Measurements from ENCODE around the gene STAM.
"Not testable (repeated sequence)": the region's sequence is repeated elsewhere in the genome, so short reads cannot be mapped to it uniquely, and the experiment has no call there.

The STAM gene

DNA sequence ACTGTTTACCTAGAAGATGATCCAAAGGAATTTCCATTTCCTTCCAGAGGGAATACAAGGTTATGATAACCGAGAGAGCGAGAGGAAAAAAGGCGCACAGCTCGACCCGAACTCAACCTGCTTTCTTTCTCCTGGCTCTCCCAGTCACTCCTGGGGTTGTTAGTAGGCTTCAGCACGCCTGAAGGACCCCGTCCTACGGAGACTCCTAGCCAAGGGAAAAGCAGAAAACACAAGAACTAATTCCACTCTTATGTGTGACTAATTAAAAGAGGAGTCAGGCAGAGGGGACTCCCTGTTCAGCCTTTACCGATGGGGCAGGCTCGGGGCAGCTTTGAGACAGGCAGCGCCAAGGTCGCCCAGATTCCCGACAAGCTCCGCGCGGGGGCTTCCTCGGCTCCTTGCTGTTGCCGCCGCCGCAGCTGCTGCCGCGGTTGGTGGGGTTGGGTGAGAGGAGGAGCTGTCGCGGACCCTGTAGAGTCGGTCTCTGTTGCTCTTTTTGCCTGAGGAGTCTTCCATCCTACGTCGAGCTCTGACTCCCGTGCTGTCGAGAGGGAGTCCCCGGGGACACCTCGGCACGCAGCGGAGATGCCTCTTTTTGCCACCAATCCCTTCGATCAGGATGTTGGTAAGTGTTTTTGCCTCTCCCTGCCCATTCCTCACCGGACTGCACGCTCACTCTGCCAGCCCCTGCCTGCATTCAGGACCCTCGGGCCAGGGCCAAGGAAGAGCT, at the start of gene STAM:
STAM (plus strand) TSS at position 397 of the 730 bp plus-strand sequence; CDS start at position 586, 189 bp downstream.
- DNase-seq (ENCODE audit: low spot score) = peak; percentile 91

DNA sequence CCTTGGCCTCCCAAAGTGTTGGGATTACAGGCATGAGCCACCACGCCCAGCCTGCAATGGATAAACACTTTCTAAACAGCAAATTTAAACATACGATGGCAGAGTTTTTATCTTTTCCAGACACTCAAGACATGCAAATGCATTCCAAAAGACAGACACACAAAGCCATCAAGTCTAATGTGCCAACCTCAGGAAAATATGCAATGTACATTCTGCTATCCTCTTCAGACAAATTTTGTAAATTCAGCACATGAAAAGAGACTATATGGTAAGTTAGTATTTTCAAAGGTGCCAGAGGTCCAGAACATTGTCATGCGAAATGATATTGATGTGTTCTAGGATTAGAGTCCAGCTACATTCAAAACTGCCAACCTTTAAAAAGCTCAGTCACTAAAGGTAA, 46.6 kb upstream of the STAM start:
- no peak for DNase-seq (ENCODE audit: low spot score)

DNA sequence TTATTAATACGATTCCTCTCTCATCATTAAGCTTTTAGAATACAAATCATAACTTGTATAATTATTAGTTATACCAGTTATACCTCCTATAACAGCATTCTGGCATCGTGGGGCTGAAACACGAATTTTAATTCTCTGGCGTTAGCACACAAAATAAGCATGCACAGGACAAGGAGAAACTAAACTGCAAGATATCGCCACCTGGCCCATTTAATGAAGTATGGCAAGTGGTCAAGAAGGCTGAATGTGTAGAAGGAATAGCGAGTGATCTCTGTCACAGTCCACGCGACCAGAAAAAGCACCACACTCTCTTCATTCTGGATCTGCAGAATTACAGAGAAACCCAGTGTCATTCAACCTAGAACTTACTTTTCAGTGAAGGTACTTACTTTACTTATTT, 44.9 kb upstream of the STAM start:
- DNase-seq (ENCODE audit: low spot score) = peak; percentile 69

DNA sequence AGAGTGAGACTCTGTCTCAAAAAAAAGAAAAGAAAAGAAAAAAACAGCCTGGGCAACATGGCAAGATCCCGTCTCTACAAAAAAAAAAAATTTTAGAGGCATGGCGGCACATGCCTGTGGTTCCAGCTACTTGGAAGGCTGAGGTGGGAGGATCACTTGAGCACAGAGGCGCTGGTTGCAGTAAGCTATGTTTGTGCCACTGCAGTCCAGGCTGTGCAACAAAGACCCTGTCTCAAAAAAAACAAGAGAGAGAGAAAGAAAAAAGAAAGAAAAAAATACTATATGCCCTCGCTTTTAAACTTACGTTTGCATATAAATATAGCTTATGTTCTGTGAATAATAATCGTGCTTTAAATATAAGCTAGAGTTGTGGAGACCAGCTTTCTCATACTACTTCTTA, 38.0 kb upstream of the STAM start:
- no peak for DNase-seq (ENCODE audit: low spot score)

DNA sequence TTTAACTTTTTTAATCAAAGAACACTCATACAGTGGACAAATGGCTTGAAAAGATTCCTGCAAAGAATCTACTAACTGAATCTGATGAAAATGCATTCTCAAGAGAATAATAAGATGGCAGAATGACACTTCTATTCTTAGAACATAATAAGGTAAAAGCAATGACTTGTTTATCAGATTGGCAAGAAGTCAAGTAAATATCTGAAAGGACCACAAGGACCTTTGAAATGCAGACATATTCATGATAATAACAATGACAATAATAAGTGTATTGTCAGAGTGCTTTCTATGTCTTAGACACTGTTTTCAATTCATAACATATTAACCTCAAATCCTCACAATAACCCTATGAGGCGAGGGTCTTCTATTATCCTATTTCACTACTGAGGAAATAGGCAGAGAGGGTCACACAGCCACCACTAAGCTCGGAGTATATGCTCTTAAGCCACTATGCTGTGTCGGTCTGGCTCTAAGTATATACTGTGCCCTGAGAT, 37.4 kb upstream of the STAM start:
- DNase-seq (ENCODE audit: low spot score) = no peak

DNA sequence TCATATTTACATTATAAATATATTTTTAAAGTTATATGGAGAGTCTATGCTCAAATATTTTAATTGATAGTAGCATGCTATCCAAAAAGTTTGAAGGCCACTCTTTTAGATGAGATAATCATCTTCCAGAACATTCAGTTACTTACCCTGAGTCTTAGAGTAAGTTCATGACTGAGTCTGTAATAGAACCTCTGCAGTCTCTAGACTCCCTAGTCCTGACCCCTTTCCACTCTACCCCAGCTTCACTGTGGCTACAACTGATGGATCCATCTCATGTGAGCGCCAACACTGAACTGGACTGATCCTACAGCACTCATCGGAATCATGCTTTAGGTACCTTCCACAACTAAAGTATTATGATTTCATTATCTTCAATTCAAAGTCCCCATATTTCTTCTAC, 36.9 kb upstream of the STAM start:
- no peak for DNase-seq (ENCODE audit: low spot score)

DNA sequence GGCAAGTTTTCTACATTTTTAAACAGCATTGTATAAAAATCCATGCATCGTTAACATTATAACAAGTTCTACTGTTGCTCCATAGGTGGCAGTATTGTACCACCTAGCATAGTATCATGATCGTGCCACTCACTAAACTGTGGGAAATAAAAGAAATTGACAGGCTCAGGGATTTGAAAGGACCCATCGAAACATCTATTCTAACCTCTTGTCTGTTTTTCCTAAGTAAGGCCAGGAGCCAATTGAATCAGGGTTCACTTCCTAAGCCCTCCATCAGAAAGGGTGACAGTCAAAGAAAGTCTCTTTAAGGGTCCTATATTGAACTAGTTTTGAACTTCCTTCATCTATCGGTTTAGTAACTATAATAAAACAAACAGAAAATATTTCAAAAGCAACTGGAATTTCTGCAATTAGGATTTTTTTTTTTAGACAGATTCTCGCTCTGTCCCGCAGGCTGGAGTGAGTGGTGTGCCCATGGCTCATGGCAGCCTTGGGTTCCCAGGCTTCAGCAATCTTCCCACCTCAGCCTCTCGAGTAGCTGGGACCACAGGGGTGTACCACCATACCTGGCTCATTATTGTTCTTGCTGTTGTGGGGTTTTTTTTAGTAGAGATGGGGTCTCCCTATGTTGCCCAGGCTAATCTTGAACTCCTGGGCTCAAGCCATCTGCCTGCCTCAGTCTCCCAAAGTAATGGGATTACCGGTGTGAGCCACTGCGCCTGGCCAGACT, 36.2 kb upstream of the STAM start:
- peak; percentile 83 for DNase-seq (ENCODE audit: low spot score)

DNA sequence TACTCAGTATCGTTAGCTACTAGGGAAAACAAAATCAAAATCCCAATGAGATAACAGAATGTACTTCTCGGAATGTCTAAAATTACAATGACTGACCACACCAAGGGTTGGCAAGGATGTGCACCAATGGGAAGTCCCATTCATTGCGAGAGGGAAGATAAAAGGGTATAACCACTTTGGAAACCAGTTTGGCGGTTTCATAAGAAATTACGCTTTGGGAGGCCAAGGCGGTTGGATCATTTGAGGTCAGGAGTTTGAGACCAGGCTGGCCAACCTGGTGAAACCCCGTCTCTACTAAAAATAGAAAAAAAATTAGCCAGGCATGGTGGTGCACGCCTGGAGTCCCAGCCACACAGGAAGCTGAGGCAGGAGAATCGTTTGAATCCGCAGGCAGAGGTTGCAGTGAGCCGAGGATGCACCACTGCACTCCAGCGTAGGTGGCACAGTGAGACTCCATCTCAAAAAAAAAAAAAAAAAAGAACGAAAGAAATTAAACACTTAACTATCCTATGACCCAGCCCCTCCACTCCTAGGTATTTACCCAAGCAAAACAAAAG, 34.4 kb upstream of the STAM start:
- no peak for DNase-seq (ENCODE audit: low spot score)

DNA sequence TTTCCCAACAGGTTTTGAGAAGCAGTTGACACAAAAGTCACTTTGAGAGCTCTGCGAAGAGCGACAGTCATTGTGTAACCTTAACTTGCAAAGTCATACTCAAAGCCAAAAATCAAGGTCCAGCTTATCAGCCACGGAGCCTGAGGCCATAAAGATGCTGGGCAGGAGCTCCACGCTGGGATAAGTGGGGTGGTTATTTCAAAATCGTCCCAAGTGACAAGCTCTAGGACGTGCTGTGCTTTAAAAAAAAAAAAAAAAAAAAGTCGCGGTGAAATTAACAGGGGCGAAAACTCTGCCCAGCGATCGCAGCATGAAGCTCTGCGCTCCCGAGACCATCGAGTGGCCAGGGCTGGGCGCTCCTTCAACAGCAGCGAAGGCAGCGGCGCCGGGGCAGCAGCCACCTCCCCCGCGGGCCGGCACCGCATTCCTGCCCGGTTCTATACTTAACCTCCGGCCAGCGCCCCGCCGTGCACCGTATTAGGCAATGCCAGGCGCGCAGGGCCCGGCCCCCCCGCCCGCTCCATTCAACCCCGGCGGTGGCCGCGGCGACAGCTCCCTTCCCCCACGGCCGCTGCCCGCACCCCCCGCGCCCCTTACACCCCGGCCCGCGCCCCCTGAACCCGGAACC, 27.4 kb upstream of the STAM start:
- DNase-seq (ENCODE audit: low spot score) = peak; percentile 55

DNA sequence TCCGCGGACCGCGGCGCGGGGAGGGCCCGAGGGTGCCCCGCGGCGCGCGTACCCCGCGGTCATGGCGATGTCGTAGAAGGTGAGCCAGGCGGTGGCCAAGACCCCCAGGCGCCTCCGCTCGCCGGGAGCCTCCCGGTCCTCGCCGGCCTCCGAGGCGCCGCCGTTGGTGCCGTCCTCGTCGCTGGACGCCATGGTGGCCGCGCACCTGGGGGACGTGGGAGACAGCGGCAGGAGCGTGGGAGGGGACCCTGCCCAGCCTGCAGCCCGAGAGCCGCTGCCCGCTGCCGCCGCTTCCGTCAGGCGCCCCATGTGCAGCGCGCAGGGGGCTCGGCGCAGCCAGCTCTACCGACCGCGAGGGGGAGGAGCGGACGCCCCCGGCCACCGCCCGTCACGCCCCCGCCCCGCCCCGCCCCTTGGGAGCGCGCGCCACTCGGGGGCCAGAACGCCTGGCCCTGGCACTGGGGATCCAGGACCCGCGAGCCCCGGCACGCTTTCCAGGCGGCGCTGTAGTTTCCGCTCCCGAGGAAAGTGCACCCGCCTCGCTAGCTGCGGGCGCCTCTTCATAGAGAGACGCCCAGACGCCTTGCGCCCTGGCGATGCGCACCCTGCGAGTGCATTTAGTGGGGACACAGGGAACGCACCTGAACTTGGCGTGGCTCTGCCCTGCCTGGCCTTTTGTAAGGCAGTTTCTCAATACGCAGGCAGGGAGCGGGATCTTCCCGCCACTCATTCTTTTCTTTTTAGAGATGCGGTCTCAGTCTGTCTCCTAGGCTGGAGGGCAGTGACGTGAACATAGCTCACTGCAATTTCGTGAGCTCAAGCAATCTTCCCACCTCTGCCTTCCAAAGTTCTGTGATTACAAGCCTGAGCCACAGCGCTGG, 26.7 kb upstream of the STAM start, which contains the start of gene HACD1:
HACD1 (minus strand) TSS at position 344 of the 881 bp plus-strand sequence; CDS start at position 309, 35 bp downstream.
- DNase-seq (ENCODE audit: low spot score) = peak; percentile 71

DNA sequence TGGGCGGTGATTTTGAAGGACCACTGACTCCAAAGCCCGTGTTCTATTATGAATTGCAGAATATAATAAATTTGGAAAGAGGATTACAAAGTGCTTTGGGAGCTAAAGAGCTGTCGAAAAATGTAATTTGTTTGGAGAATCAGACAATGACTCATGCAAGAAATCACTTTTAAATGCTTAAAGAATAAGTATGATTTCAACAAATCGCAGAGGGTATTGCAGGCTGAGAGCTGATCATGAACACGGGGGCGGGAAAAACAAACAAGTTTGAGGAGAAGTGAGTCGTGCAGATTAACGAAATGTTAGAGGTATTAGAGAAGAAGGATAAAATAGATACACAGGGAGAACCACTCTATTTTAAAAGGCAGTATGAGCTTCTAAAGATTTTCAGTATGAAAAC, 21.9 kb upstream of the STAM start:
- no peak for DNase-seq (ENCODE audit: low spot score)

DNA sequence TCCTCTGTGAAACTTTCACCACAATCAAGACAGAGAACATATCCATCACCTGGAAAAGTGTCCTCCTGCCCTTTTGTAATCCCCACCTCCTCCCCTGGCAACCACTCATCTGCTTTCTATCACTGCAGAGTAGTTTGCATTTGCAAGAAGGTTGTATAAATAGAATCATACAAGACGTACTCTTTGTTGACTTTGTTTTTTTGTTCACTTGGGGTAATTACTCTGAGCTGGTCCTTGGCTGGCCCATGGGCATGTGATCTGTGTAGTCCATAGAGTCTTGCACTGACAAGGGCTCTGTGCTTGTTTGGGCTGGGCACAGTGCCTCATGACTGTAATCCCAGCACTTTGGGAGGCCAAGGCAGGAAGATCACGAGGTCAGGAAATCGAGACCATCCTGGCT, 19.0 kb upstream of the STAM start:
- no peak for DNase-seq (ENCODE audit: low spot score)

DNA sequence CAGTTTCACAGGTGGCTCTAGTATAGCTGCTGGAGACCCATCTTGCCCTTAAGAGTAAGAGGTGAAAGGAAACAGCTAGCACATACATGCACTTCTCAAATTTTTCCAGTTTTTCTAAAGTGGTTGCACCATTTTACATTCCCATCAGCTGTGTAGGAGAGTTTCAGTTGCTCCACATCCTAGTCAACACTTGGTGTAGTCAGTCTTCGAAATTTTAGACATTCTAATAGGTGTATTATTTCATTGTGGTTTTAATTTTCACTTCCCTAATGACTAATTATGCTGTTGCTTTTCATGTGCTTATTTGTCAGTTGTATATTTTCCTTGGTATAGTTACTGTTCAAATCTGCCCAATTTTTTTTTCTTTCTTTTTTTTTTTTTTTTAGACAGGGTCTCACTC, 17.3 kb upstream of the STAM start:
- no peak for DNase-seq (ENCODE audit: low spot score)

DNA sequence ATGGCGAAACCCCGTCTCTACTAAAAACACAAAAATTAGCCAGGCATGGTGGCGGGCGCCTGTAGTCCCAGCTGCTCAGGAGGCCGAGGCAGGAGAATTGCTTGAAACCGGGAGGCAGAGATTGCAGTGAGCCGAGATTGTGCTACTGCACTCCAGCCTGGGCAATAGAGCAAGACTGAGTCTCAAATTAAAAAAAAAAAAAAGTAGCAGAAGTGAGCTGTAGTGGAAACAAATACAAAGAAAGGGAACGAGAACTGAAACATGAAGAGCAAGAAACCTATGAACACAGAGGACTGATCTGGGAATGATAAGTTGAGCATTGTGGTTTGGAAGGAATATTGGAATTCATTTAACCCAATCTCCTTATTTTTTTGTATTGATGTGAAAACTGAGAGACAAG, 11.4 kb upstream of the STAM start:
- not testable (repeated sequence) for DNase-seq (ENCODE audit: low spot score)

DNA sequence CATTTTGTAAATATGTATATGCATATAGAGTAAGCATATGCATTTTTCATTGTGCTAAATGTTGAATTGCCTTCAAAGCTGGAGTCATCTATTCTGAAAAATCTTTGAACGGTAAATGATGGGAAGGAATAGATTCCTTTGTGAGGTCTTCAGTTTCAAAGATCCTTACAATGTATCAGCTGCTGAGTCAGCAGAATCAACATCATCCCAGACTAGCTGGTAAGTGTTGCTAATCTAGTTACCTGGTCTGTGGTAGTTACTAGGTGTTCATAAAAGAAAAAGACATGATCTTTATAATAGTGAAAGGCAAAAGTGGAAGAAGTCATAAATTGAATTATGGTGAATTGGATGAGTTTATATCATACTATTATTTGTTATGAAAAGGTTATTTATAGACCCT, 10.6 kb upstream of the STAM start:
- DNase-seq (ENCODE audit: low spot score) = no peak

DNA sequence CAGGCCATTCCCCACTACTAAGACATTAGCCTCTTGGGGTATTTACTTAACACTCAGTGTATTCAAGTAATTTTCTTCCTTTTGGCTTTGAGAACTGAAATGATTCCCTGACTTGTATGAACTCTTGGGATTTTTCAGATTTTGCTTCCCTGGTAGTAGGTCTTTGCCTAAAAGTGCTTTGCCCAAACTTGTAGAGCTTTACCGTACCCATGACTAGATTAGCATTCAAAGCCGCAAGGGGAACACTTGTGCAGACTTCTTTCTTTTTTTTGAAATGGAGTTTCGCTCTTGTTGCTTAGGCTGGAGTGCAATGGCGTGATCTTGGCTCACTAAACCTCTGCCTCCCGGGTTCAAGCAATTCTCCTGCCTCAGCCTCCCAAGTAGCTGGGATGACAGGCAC, 6.1 kb upstream of the STAM start:
- DNase-seq (ENCODE audit: low spot score) = no peak

DNA sequence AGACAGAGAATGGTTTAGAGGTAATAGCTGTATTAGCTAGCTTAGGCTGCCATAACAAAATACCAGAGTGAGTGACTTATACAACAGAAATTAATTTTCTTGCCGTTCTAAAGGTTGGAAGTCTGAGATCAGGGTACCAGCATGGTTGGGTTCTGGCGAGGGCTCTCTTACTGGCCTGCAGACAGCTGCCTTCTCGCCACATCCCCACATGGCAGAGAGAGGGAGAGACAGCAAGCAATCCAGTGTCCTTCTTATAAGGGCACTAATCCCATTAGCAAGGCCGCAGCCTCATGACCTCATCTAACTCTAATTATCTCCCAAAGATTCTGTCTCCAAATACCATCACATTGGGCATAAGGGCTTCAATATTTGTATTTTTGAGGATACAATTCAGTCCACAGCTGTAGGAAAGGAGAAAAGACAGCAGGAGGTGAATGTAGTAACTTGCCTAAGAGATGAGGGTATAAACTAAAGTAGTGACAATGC, 3.6 kb upstream of the STAM start:
- DNase-seq (ENCODE audit: low spot score) = no peak

DNA sequence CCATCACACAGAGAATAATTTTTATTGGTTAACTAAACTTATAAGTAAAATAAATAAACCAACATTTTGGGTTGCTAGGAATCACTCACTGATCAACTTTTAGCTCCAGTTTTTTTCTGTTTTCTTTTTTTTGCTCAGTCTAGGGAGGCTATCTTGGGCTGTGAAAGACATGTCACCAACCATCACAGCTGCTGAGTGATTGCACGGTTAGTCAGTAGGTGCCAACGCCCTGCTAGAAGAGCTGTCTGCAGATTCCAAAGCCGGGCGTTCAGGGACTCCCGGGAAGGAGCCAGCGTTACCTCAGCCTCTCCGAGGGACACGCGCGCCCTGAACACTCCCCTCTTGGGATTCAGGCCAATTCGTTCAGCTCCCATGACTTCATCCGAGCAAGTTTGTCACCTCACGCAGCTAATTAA, 604 bp upstream of the STAM start:
- no peak for DNase-seq (ENCODE audit: low spot score)

DNA sequence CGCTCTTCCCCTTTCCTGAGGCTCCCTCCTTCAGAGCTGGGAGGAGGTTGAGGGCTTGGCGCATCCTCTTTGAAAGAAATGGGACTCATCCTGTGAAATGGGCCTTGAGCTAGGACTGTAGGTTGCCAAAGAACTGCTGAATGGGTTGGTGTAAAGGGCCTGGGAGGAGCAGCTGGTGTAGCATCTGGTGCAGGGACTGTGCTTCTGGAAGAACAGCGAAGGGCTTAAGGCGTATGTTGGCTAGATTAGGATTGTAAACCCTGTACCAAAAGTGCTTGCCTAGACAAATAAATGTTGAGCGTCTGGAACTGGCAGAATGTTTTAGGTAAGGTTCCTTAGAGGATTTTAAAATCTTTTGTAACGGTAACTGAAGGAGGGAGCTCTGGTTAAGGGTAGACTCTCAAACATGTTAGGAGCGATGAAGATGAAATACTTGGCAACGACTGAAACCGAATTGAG, 563 bp downstream of the STAM start:
- peak; percentile 53 for DNase-seq (ENCODE audit: low spot score)

DNA sequence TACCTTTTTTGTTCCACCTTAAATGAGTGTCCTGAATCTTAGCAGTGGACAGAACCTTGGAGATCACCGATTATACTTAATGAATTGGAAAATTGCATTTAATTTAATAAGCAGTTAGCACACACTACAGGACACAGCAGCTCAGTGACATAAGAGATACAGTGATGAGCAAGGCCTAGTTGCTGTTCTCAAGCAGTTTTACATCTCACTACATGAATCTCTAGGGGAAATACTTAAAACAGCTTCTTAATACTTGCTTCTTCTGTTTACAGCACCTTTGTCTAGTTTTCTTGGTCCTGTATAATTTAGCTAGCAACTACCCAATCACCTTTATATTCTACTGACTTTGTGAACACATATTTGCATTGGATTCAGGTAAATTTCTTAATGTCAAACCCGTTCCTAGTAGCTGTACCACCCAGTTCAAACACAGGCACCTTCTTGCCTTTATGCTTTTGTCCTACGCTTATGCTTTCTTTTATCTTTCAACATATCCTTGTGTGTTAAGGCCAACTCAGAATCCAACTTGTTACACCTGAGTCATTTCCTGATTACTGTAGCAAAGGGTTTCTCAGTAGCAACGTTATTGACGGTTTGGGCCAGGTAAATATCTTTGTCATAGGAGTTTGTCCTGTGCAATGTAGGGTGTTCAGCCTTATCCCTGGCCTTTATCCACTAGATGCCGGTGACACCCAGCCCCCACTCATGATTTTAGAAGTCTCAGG, 1.8 kb downstream of the STAM start:
- no peak for DNase-seq (ENCODE audit: low spot score)

DNA sequence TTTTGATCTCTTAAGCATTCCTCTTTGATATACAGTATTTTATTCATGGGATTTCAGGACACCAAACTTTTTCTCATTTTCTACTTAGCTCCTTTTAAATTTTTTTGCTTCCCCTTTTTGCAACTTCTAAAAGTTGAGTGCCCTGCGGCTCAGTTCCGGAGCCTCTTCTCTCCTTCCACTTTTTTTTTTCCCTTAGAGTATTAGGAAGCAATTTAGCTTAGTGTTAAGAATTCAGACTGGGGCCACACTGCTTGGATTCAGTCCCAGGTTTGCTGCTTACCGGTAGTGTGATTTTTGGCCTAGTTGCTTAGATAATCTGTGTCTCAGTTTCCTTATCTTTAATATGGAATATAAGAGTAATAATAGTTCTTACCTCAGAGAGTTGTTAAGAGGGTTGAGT, 3.4 kb downstream of the STAM start:
- no peak for DNase-seq (ENCODE audit: low spot score)

All from cerebellar cortex (tissue), 1 donor.